HG02571 (cell line): Measurements from ENCODE around the gene PTPN21.
"Not testable (repeated sequence)": the region's sequence is repeated elsewhere in the genome, so short reads cannot be mapped to it uniquely, and the experiment has no call there.

Source experiments
- ATAC-seq: cut with Tn5 transposase; IDR thresholded peaks from one replicate; pipeline ENCODE4 v1.9.1; 2021; ENCODE audit warnings: mild to moderate bottlenecking, moderate library complexity; ENCODE audit not compliant: unreplicated experiment

Gene PTPN21

DNA sequence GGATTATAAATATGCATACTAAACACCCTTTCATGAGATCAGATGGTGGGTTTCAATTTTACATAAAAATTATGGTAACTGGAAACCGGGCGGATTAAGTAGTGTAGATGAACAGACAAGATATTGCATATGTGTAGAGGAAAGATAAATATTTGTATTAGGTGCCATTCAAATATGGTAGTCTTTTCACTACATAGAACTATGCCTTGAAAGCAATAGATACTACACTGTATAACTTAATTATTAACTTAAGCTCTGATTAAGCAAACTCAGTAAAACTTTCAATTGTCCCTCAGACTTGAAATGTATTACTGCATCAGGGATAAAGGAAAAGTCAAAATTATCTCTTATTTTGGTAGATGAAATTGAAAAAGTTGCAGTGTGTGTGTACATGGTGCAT lies 1.9 kb downstream of the PTPN21 start:
- no peak for ATAC-seq

GRCh38 chr14:88551980-88552431 lies 2.8 kb downstream of the PTPN21 start:
- ATAC-seq, result no peak

DNA sequence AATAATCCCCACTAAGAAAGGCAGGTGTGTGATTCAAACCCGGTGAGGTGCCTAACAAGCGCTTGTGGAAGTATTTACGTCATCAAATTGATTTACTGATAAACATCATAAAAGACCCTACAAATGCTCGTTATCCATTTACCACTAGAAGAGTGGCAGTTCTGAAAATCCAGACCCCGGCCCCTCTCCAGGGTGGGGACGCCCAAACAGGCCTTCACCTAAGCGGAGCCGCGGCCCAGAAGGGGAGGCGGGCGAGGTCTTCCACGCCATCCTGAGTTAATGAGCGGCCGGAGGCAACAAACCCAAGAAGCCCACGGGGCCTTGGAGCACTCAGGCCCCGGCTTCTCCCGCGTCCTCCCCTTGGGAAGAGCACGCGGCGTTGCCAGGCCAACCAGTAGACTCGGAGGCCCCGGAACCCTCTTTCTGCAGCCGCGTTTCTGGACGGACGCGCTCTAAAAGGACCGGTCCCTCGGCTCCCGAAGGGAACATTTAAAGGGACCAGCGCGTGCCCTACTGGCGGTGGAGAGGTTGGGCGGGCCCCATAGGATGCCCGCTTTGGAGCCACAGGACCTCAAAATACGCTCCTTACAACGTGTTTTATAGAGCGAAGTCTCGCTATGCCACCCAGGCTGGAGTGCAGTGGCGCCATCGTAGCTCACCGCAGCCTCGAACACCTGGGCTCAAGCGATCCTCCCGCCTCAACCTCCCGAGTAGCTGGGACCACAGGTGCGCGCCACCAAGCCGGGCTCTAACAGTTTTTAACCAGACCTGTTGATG lies 3.5 kb downstream of the PTPN21 start:
- ATAC-seq, result no peak

GRCh38 chr14:88550078-88550477 lies 4.7 kb downstream of the PTPN21 start:
- no peak for ATAC-seq

DNA sequence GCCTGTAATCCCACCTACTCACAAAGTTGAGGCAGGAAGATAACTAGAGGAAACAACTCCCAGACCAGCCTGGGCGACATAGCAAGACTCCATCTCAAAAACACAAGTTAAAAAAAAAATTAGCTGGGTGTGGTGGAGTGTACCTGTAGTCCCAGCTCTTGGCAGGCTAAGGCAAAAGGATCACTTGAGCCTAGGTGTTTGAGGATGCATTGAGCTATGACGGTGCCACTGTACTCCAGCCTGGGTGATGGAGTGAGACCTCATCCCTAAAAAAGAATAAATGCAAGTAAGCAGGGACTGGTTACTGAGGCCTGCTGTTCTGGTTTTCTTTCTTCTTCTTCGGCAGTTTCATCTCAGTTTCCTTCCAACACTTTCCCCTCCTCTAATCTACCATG lies 7.4 kb downstream of the PTPN21 start:
- ATAC-seq, result no peak

DNA sequence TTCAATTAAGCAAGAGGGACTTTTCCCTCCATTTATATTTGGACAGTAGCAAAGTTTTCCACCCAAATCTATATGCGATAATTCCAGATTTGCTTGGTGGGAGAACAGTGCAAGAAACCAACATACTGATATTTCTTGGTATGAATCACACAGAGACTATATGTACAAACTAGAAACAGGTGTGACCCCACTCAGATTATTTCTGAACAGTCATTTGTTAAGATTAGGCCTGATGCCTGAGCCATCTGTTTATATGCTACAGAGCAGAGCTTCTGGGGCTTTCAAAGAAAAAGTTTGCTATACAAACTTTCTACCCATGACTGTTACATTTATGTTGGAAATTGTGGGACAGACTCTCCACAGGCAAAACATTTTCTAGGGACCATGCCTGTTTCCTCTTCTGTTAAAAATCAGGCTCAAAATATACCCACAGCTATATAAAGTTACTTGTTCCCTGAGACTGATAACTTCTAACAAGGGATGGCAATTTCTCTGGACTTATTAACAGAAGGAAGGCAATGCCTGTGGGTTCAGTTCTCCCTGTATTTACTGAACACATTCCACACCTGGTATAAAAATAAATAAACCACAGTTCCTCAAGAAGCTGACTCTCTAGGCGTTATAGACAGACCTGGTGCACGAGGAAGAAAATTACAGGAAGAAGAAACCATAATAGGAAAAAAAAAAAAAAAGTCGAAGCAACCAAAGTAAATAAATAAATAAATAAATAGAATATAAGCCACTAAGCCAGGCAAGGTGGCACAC lies 8.0 kb downstream of the PTPN21 start:
- ATAC-seq, result no peak

GRCh38 chr14:88545256-88545655 lies 9.6 kb downstream of the PTPN21 start:
- no peak for ATAC-seq

DNA sequence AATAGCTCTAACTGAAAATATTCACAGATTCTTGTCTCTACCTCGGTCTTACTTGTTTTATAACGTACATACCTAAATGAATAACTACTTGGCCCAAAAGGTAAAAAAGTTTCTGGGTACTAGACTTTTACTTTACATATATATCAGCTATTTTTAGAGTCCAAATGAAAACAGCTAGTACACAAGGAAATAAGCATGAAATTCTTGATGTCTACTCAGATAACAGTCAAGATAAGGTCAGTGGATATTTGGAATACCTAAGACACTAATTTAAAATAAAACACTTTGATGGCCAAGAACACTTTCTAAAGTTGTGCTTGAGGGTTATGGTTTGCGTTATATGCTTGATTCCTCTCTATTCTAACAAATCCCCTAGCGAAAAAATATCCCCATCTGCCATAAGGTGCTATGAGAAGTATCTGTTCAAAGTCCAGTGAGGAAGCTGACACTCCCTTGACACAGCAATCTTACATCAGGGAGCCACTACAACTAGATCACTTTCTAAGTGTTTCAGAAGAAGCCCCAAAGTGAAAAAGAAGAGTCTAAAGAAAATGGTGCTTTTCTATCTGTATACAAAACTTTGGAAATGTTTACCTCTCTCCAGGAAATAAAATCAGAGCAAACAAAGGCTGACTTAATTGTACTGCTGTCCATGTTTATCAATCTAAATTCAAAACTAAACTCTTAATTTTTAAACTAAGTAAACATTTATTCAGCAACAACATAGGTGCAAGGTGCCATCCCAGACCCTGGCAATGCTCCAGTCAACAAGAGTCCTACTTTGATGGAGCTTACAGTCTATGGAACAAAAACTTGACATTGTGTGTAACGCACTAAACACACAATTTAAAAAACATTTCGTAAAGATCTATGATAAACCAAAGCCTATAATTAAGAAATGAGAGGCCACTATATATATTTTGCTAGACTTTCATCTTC lies 11.7 kb downstream of the PTPN21 start:
- no peak for ATAC-seq

GRCh38 chr14:88541324-88541723 lies 13.5 kb downstream of the PTPN21 start:
- ATAC-seq, result no peak

- ATAC-seq, result no peak
These were observed 19.0 kb downstream of the PTPN21 start for GRCh38 chr14:88535813-88536212.

GRCh38 chr14:88535149-88535548 lies 19.7 kb downstream of the PTPN21 start:
- ATAC-seq, result no peak

DNA sequence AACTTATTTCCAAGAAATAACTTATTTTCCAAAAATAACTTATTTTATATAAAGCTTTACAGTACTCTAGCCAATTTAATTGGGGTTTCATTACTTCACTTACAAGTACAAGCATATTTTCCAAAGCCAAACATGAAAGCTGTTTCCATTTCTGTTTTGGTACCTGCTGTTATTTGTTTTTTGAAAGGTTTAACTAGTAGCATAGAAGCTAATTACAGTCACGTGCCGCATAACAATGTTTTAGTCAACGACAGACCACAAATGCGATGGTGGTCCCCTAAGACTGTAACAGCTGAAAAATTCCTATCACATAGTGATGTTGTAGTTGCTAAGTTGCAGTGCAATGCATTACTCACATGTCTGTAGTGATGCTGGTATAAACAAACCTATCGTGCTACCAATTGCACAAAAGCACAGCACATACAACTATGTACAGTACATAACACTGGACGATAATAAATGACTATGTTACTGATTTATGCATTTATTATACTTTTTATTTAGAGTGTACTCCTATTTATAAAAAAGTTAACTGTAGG lies 21.7 kb downstream of the PTPN21 start:
- no peak for ATAC-seq

DNA sequence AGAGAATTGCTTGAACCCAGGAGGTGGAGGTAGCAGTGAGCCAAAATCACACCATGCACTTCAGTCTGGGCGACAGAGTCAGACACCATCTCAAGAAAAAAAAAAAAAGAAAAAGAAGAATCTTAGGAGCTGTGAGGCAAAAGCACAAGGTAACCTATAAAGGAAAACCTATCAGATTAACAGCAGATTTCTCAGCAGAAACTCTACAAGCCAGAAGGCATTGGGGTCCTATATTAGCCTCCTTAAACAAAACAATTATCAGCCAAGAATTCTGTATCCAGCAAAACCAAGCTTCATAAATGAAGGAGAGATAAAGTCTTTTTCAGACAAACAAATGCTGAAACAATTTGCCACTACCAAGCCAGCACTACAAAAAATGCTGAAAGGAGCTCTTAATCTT lies 24.9 kb downstream of the PTPN21 start:
- ATAC-seq, result not testable (repeated sequence)

DNA sequence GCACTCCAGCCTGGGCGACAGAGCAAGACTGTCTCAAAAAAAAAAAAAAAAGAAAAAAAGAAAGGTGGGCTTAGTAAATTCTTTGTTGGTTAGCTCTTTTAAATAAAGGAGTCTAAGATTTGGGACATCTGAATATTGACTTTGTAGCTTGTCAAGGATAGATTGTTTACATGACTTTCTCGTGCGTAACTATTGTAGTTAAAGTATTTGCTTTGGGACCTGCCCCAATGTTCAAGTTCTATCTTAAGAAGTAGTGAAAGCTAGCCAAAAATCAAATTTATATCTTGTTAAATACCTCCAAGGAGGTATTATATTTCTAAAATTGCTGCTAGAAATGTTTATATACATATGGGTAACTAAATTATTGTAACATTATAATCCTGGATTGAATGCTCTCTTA lies 32.4 kb downstream of the PTPN21 start:
- no peak for ATAC-seq

DNA sequence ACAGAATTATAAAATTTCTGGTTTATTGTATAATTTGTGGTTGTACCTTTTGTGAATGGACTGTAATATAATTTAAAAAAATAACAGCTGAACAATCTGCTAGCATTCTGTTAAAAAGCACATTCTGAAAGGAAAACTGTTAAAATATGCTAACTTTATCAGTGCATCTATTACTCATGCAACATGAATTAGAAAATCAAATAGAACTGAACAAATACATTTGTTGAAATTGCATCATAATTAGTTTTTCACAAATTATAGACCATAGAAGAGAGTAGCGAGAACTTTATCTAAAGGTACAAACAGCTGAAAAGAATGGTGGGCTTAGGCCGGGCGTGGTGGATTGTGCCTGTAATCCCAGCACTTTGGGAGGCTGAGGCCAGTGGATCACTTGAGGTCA lies 33.0 kb downstream of the PTPN21 start:
- ATAC-seq, result no peak

GRCh38 chr14:88519907-88520306 lies 34.9 kb downstream of the PTPN21 start:
- no peak for ATAC-seq

- ATAC-seq, result no peak
These were observed 36.0 kb downstream of the PTPN21 start for GRCh38 chr14:88518592-88519512.

DNA sequence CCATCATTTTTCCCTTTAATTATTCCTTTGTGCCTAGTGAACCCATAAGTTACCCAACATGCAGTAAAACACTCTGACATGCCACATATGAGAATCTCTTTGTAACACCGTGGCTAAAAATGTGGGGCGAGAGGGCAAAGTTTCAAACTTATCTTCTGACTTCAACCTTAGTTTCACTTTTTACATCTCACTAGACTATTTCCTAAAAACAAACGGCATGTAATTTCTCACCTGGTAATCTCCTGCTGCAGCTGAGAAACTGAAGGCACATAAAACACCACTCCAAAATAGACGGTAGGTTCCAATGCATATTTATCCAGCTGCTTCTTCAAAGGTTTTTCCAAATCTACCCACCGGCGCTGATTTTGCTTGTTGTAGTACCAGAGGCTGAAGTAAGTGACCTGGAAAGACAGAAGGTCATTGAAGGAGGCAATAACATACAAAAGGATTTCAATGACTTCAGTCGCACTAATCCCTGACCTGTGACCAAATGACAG lies 37.9 kb downstream of the PTPN21 start:
- ATAC-seq, result no peak

DNA sequence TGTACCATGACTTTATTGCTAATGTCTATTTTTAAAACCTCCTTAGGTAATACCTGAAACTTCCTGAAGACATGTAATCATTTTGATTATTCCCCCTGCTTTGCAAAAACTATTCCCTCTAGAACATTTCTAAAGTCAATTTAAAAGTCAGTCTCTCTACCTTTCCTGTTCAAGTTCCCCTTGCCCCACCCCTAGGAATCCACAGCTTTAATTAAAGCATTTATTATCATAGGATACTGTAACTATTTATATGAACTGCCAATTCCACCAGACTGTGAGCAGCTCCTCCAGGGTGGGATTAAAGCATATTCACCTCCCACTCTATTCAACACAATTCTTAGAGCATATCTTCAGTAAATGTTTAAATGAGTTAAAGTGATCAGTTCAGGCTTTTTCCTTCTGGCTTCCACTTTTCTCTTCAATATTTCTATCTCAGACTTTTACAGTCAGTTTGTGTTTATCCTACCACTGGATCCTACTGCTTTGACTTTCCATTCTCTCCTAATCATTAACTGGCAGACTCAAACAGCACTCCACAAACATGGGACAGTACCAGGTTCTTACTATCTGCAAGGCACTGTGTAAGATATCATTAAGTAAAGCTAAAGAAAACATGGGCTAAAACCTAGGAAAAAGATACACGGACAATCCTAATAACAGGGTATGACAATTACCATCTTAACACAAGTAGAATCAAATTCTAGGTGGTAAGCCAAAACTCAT lies 39.1 kb downstream of the PTPN21 start:
- no peak for ATAC-seq
